GM19193 (cell line): ENCODE data around the gene LAMB4.

ENCODE experiments used
- POLR2A ChIP-seq: IDR thresholded peaks from 4 replicates; pipeline ENCODE4 v1.6.1; 2011; ENCODE audit not compliant: insufficient read depth, insufficient read length; ENCODE audit errors: extremely low read depth

Gene LAMB4

GRCh38 chr7:108096996-108097395, 33.2 kb downstream of the LAMB4 start:
- no peak for TF ChIP-seq POLR2A

GRCh38 chr7:108094933-108095710, 35.0 kb downstream of the LAMB4 start:
- TF ChIP-seq POLR2A, result no peak

GRCh38 chr7:108094346-108094745, 35.8 kb downstream of the LAMB4 start:
- TF ChIP-seq POLR2A, result no peak

GRCh38 chr7:108093851-108094331, 36.3 kb downstream of the LAMB4 start:
- TF ChIP-seq POLR2A, result no peak

GRCh38 chr7:108093341-108093740, 36.8 kb downstream of the LAMB4 start:
- TF ChIP-seq POLR2A, result no peak

GRCh38 chr7:108091461-108091831, 38.7 kb downstream of the LAMB4 start:
- no peak for TF ChIP-seq POLR2A

GRCh38 chr7:108090791-108091460, 39.2 kb downstream of the LAMB4 start:
- no peak for TF ChIP-seq POLR2A

- no peak for TF ChIP-seq POLR2A
Measured at GRCh38 chr7:108089381-108089780, 40.8 kb downstream of the LAMB4 start.

- TF ChIP-seq POLR2A, result no peak
Measured at GRCh38 chr7:108088729-108089128, 41.4 kb downstream of the LAMB4 start.

GRCh38 chr7:108087778-108088177, 42.4 kb downstream of the LAMB4 start:
- no peak for TF ChIP-seq POLR2A

- no peak for TF ChIP-seq POLR2A
Measured at GRCh38 chr7:108086962-108087361, 43.2 kb downstream of the LAMB4 start.

GRCh38 chr7:108086546-108086945, 43.6 kb downstream of the LAMB4 start:
- TF ChIP-seq POLR2A, result no peak

- TF ChIP-seq POLR2A, result no peak
Measured at GRCh38 chr7:108083980-108084379, 46.2 kb downstream of the LAMB4 start.

- TF ChIP-seq POLR2A, result no peak
Measured at GRCh38 chr7:108079648-108080591, 50.2 kb downstream of the LAMB4 start.

GRCh38 chr7:108079276-108079647, 50.9 kb downstream of the LAMB4 start:
- no peak for TF ChIP-seq POLR2A

GRCh38 chr7:108078691-108079090, 51.5 kb downstream of the LAMB4 start:
- no peak for TF ChIP-seq POLR2A

GRCh38 chr7:108078211-108078673, 51.9 kb downstream of the LAMB4 start:
- TF ChIP-seq POLR2A, result no peak
